ENCODE data around the gene METTL5. TPM values are rescaled to one million over a fixed set of nuclear protein-coding genes. Genes with fewer than 3 reads are reported as not detected.

Gene METTL5
- total RNA-seq, 4 donors from 2014 or later = 22.9 to 56.3 (median 44.7) TPM

GRCh38 chr2:169761970-169762292, 62.8 kb downstream of the METTL5 start:
- Histone ChIP-seq H3K27me3 (no peaks in the 10 kb centered on the region), H3K36me3 (no peaks in the 10 kb centered on the region), H3K4me1 (peaks cover 0 to 3% (median 1%) of the 10 kb centered on the region in 3 donors), H3K9me3 (no peaks in the 10 kb centered on the region), H3K4me3 (no peak overlapping the region), H3K27ac (no peak overlapping the region)
- no peak for DNase-seq
- intact Hi-C loops (cut with DNase I) = no loop called here
- no peak for TF ChIP-seq CTCF (IDR thresholded peaks at IDR 0.05)
- TF ChIP-seq POLR2A (IDR thresholded peaks at IDR 0.05) = no peak
- WGBS, 2 donors = 77 to 78% methylated on average over 6 of the region's 6 CpGs

Other genes with a start within 250 kb of the METTL5 start
- 10 to 100 TPM; 17.6 to 32.8 (median 28.8) TPM for gene PPIG, start 240.6 kb downstream of the METTL5 start, total RNA-seq
- not detected for gene CFAP210, start 130.5 kb downstream of the METTL5 start, total RNA-seq
- gene PHOSPHO2, start 130.4 kb downstream of the METTL5 start, total RNA-seq = 1 to 10 TPM; 1.9 to 4.6 (median 3.3) TPM
- 10 to 100 TPM in 1 of 4 donors, 1 to 10 TPM in 3; 1.3 to 11.3 (median 4.1) TPM for gene KLHL23, start 91.1 kb downstream of the METTL5 start, total RNA-seq
- gene SSB, start 26.0 kb downstream of the METTL5 start, total RNA-seq = 10 to 100 TPM; 36.2 to 82.6 (median 50.6) TPM
- gene UBR3, start 2.5 kb upstream of the METTL5 start, total RNA-seq = 10 to 100 TPM; 26.9 to 56.8 (median 43.2) TPM

Measured in esophagus squamous epithelium (tissue), 5 donors.